ENCODE results near the gene MYBPC2. TPM values are rescaled to one million over a fixed set of nuclear protein-coding genes. Genes with fewer than 3 reads are reported as not detected.
A peak's percentile ranks its signal among the peaks of the same experiment; 100 is the strongest.

The MYBPC2 gene
- total and polyA plus RNA-seq, 9 of the 15 experiments (the other 6 are each of a cell fraction or from before 2014, with no cell fraction given) = 0.01 to 0.14 (median 0.04) TPM; not detected in 6

- TF ChIP-seq PRPF4 (IDR thresholded peaks at IDR 0.05; ENCODE audit: insufficient read depth, low read depth, low read length, poor library complexity, severe bottlenecking) (no peak), NFE2 (IDR thresholded peaks at IDR 0.05; ENCODE audit: low read depth) (no peak), THRB (CRISPR knock-in tag; conservative IDR thresholded peaks at IDR 0.05) (no peak), FOXP4 (CRISPR knock-in tag; IDR thresholded peaks at IDR 0.05; ENCODE audit: borderline replicate concordance) (no peak), HNRNPL (IDR thresholded peaks at IDR 0.05; ENCODE audit: low read depth, low read length) (no peak), TRIM24 (IDR thresholded peaks at IDR 0.05) (no peak), ZNF695 (CRISPR knock-in tag; IDR thresholded peaks at IDR 0.05) (no peak), TAF9B (IDR thresholded peaks at IDR 0.05; ENCODE audit: partially characterized antibody) (no peak), RBM22 (IDR thresholded peaks at IDR 0.05; ENCODE audit: low read depth, low read length, poor library complexity, severe bottlenecking) (peak; percentile 25), BCOR (IDR thresholded peaks at IDR 0.05) (peak; percentile 89), HSF4 (CRISPR knock-in tag; IDR thresholded peaks at IDR 0.05; ENCODE audit: borderline replicate concordance) (no peak), HDGF (IDR thresholded peaks at IDR 0.05) (no peak)
Measured at GRCh38 chr19:50413096-50413495, 19.6 kb upstream of the MYBPC2 start (continued).

Data from K562 (cell line).